HEK293 (cell line): ENCODE results near the gene ITGA2B.

Experiments used
- CTCF ChIA-PET: fragments of 350-600 bp; formaldehyde crosslinking; extraction: SDS; loops from one replicate; lab custom pipeline; 2021; ENCODE audit warnings: antibody characterized with exemption; lab: Yijun Ruan, JAX
- POLR2A ChIA-PET: fragments of 300-600 bp; formaldehyde crosslinking; extraction: SDS; loops from one replicate; lab custom pipeline; 2020; ENCODE audit warnings: antibody characterized with exemption, inconsistent platforms; lab: Yijun Ruan, JAX
- H3K27ac ChIP-seq: fragments of 200-500 bp; sonication (Bioruptor generic); 2 replicates; pipeline ENCODE4 v1.5.1; 2014; ENCODE audit warnings: low read depth, low read length, control low read depth, inconsistent platforms; ENCODE audit errors: extremely low read depth
- H3K36me3 ChIP-seq, 2 experiments: fragments of 200-500 bp in 1 of 2; sonication (Bioruptor generic) in 1 of 2; 1 replicate in 1 of 2; 2 replicates in 1 of 2; pipeline ENCODE4 v1.5.1; 2014 to 2017; ENCODE audit warnings: inconsistent platforms in 2 of 2, low read length in 2 of 2; ENCODE audit not compliant: control insufficient read depth in 2 of 2, insufficient read depth in 1 of 2
- H3K4me1 ChIP-seq: fragments of 200-500 bp; sonication (Bioruptor generic); 2 replicates; pipeline ENCODE4 v1.5.1; 2014; ENCODE audit warnings: mild to moderate bottlenecking, low read length, inconsistent platforms; ENCODE audit not compliant: control insufficient read depth, insufficient read depth
- H3K4me3 ChIP-seq: 2 replicates; pipeline ENCODE4 v1.5.1; 2011; ENCODE audit warnings: low read depth, mild to moderate bottlenecking, control low read depth, low read length, moderate library complexity
- H3K9me3 ChIP-seq: fragments of 200-500 bp; sonication (Bioruptor generic); 2 replicates; pipeline ENCODE4 v1.5.1; 2014; ENCODE audit warnings: low read depth, low read length, inconsistent platforms; ENCODE audit not compliant: control insufficient read depth, insufficient read depth
- MZF1 ChIP-seq: fragments of 450-650 bp; formaldehyde crosslinking; IDR thresholded peaks from 2 replicates; pipeline ENCODE4 v1.5.1; 2017; ENCODE audit warnings: missing biosample characterization, missing genetic modification characterization, borderline replicate concordance
- YY2 ChIP-seq: fragments of 450-650 bp; formaldehyde crosslinking; IDR thresholded peaks from 2 replicates; pipeline ENCODE4 v1.5.1; 2016; ENCODE audit warnings: missing biosample characterization, missing genetic modification characterization
- ZBTB48 ChIP-seq: fragments of 450-650 bp; formaldehyde crosslinking; IDR thresholded peaks from 2 replicates; pipeline ENCODE4 v1.5.1; 2016; ENCODE audit warnings: missing biosample characterization, missing genetic modification characterization
- ZIC2 ChIP-seq: fragments of 450-650 bp; formaldehyde crosslinking; IDR thresholded peaks from 2 replicates; pipeline ENCODE4 v1.5.1; 2016; ENCODE audit warnings: missing biosample characterization, missing genetic modification characterization
- ZNF140 ChIP-seq: fragments of 450-650 bp; formaldehyde crosslinking; IDR thresholded peaks from 2 replicates; pipeline ENCODE4 v1.5.1; 2016; ENCODE audit warnings: missing biosample characterization, missing genetic modification characterization
- ZNF157 ChIP-seq: fragments of 450-650 bp; formaldehyde crosslinking; IDR thresholded peaks from 2 replicates; pipeline ENCODE4 v1.5.1; 2016; ENCODE audit warnings: missing biosample characterization, missing genetic modification characterization
- ZNF19 ChIP-seq: fragments of 450-650 bp; formaldehyde crosslinking; IDR thresholded peaks from 2 replicates; pipeline ENCODE4; 2016; ENCODE audit warnings: missing biosample characterization, missing genetic modification characterization, low read depth
- ZNF214 ChIP-seq: fragments of 450-650 bp; formaldehyde crosslinking; IDR thresholded peaks from 2 replicates; pipeline ENCODE4 v1.5.1; 2017; ENCODE audit warnings: missing biosample characterization, mild to moderate bottlenecking, missing genetic modification characterization, borderline replicate concordance
- ZNF223 ChIP-seq: fragments of 450-650 bp; formaldehyde crosslinking; IDR thresholded peaks from 2 replicates; pipeline ENCODE4 v1.5.1; 2016; ENCODE audit warnings: missing biosample characterization, missing genetic modification characterization
- ZNF341 ChIP-seq: fragments of 450-650 bp; formaldehyde crosslinking; IDR thresholded peaks from 2 replicates; pipeline ENCODE4; 2016; ENCODE audit warnings: low read depth, missing biosample characterization, missing genetic modification characterization
- ZNF391 ChIP-seq: fragments of 450-650 bp; formaldehyde crosslinking; IDR thresholded peaks from 2 replicates; pipeline ENCODE4 v1.5.1; 2016; ENCODE audit warnings: low read depth, missing biosample characterization, missing genetic modification characterization, borderline replicate concordance
- ZNF510 ChIP-seq: fragments of 450-650 bp; formaldehyde crosslinking; IDR thresholded peaks from 2 replicates; pipeline ENCODE4 v1.5.1; 2018; ENCODE audit warnings: mild to moderate bottlenecking, missing genetic modification characterization, missing biosample characterization; ENCODE audit not compliant: insufficient replicate concordance
- ZNF791 ChIP-seq: fragments of 450-650 bp; formaldehyde crosslinking; IDR thresholded peaks from 2 replicates; pipeline ENCODE4 v1.5.1; 2016; ENCODE audit warnings: missing biosample characterization, missing genetic modification characterization
- TF ChIP-seq, protein P1 (sequence below): fragments of 450-650 bp; formaldehyde crosslinking; IDR thresholded peaks from 2 replicates; pipeline ENCODE4 v1.5.1; 2016; ENCODE audit warnings: missing biosample characterization, missing genetic modification characterization
- TF ChIP-seq, protein P2 (sequence below): fragments of 450-650 bp; formaldehyde crosslinking; IDR thresholded peaks from 2 replicates; pipeline ENCODE4 v1.5.1; 2016; ENCODE audit warnings: missing biosample characterization, missing genetic modification characterization, low read depth
- TF ChIP-seq, protein P3 (sequence below): fragments of 450-650 bp; formaldehyde crosslinking; IDR thresholded peaks from 2 replicates; pipeline ENCODE4 v1.5.1; 2016; ENCODE audit warnings: missing biosample characterization, missing genetic modification characterization
- TF ChIP-seq, protein P4 (sequence below): fragments of 450-650 bp; formaldehyde crosslinking; IDR thresholded peaks from 2 replicates; pipeline ENCODE4 v1.5.1; 2016; ENCODE audit warnings: missing biosample characterization, missing genetic modification characterization
- TF ChIP-seq, protein P5 (sequence below): fragments of 450-650 bp; formaldehyde crosslinking; IDR thresholded peaks from 2 replicates; pipeline ENCODE4 v1.5.1; 2017; ENCODE audit warnings: missing biosample characterization, missing genetic modification characterization
- TF ChIP-seq, protein P6 (sequence below): fragments of 450-650 bp; formaldehyde crosslinking; IDR thresholded peaks from 2 replicates; pipeline ENCODE4 v1.5.0; 2017; ENCODE audit warnings: missing biosample characterization, missing genetic modification characterization, borderline replicate concordance

The ITGA2B gene

DNA sequence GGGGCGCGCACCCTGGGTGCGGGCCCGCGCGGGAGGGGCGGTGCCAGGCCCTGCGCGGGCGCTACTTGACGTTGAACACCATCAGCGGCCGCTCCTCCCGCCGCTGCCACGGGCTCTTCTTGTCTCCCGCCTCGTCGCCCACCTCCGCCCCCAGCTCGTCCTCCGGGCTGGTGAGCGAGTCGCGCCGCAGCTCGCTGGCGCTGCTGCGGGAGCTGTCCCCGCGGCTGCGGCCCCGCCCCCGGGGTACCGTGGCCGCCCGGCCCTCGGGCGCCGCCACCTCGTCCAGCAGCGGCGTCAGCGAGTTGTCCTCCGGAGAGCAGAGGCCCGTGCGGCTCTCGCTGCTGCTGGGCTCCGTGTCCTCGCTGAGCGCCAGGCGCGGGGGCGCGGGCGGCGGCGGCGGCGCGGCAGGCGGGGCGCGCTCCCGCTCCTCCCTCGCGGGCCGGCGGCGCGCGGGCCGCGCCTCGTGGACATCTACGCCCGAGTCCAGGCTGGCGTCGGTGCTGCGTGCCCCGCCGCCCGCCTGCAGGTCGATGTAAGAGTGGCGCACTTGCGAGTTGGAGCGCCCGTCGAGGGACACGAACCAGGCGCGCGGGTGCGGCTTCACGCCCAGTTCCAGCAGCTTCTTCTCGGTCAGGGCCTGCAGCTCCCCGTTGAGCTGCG is 35.6 kb downstream of the ITGA2B start (continued):
- TF ChIP-seq, protein P1, sequence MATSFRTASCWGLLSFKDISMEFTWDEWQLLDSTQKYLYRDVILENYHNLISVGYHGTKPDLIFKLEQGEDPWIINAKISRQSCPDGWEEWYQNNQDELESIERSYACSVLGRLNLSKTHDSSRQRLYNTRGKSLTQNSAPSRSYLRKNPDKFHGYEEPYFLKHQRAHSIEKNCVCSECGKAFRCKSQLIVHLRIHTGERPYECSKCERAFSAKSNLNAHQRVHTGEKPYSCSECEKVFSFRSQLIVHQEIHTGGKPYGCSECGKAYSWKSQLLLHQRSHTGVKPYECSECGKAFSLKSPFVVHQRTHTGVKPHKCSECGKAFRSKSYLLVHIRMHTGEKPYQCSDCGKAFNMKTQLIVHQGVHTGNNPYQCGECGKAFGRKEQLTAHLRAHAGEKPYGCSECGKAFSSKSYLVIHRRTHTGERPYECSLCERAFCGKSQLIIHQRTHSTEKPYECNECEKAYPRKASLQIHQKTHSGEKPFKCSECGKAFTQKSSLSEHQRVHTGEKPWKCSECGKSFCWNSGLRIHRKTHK (tag by site-specific recombination): no peak
- no peak for TF ChIP-seq ZNF791
- no peak for TF ChIP-seq ZNF140 (tag by site-specific recombination)

DNA sequence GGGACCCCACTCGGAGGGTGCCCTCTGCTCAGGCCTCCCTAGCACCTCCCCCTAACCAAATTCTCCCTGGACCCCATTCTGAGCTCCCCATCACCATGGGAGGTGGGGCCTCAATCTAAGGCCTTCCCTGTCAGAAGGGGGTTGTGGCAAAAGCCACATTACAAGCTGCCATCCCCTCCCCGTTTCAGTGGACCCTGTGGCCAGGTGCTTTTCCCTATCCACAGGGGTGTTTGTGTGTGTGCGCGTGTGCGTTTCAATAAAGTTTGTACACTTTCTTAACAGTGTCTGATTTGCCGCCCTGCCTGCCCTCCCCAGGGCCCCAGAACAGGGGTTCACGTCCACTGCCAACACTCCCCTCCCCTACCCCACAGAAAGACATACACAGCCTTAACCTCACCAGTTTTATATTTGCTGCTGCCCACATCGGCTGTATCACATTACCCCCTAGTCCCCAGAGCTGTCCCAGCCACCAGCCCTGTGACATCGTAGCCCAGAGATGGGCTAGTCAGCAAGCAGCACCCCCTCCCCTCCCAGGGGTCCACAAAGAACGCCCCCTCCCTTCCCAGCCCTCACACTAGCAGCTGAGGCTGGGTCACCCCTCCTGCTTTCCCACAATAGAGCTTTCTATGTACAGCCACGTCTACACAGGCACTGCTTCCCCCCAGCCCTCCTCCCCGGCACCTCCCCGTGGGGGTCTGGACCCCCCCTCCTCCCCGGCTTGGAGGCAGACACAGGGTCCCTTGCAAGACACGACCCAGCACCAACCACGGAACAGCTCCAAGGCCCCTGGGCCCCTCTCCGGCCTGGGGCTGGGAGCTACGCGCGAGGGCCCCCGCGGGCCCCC is 36.4 kb downstream of the ITGA2B start:
- Histone ChIP-seq H3K4me1 (no peaks in the 10 kb centered on the region), H3K4me3 (no peak overlapping the region), H3K27ac (no peak overlapping the region), H3K9me3 (no peaks in the 10 kb centered on the region), H3K36me3 (peaks cover 0 to 59% of the 10 kb centered on the region in 2 experiments; a peak in 2 of 3 replicates)
- POLR2A ChIA-PET: interaction anchor here (0.5 to 0.6 kb wide), 2 partner anchors 34 to 434 kb away, joined by 4 to 5 read pairs; no protein-coding TSS in a partner anchor
- CTCF ChIA-PET: interaction anchor here (0.6 to 2.6 kb wide), 4 partner anchors 10 to 150 kb away, joined by 3 to 17 read pairs (median 4); partner anchors contain the start of gene FAM171A2
- TF ChIP-seq ZNF341 (tag by site-specific recombination): peak; percentile 16; the same call in 1 of the 2 replicates
- no peak for TF ChIP-seq MZF1 (tag by site-specific recombination)
- TF ChIP-seq, protein P2, sequence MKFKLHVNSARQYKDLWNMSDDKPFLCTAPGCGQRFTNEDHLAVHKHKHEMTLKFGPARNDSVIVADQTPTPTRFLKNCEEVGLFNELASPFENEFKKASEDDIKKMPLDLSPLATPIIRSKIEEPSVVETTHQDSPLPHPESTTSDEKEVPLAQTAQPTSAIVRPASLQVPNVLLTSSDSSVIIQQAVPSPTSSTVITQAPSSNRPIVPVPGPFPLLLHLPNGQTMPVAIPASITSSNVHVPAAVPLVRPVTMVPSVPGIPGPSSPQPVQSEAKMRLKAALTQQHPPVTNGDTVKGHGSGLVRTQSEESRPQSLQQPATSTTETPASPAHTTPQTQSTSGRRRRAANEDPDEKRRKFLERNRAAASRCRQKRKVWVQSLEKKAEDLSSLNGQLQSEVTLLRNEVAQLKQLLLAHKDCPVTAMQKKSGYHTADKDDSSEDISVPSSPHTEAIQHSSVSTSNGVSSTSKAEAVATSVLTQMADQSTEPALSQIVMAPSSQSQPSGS (tag by site-specific recombination): no peak
- TF ChIP-seq ZNF157 (tag by site-specific recombination): no peak
- TF ChIP-seq ZNF510 (tag by site-specific recombination): no peak
- TF ChIP-seq ZNF214 (tag by site-specific recombination): no peak
- TF ChIP-seq, protein P3, sequence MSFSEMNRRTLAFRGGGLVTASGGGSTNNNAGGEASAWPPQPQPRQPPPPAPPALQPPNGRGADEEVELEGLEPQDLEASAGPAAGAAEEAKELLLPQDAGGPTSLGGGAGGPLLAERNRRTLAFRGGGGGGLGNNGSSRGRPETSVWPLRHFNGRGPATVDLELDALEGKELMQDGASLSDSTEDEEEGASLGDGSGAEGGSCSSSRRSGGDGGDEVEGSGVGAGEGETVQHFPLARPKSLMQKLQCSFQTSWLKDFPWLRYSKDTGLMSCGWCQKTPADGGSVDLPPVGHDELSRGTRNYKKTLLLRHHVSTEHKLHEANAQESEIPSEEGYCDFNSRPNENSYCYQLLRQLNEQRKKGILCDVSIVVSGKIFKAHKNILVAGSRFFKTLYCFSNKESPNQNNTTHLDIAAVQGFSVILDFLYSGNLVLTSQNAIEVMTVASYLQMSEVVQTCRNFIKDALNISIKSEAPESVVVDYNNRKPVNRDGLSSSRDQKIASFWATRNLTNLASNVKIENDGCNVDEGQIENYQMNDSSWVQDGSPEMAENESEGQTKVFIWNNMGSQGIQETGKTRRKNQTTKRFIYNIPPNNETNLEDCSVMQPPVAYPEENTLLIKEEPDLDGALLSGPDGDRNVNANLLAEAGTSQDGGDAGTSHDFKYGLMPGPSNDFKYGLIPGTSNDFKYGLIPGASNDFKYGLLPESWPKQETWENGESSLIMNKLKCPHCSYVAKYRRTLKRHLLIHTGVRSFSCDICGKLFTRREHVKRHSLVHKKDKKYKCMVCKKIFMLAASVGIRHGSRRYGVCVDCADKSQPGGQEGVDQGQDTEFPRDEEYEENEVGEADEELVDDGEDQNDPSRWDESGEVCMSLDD (tag by site-specific recombination): no peak
- no peak for TF ChIP-seq ZNF391 (tag by site-specific recombination)
- TF ChIP-seq, protein P4, sequence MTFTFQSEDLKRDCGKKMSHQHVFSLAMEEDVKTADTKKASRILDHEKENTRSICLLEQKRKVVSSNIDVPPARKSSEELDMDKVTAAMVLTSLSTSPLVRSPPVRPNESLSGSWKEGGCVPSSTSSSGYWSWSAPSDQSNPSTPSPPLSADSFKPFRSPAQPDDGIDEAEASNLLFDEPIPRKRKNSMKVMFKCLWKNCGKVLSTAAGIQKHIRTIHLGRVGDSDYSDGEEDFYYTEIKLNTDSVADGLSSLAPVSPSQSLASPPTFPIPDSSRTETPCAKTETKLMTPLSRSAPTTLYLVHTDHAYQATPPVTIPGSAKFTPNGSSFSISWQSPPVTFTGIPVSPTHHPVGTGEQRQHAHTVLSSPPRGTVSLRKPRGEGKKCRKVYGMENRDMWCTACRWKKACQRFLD (tag by site-specific recombination): no peak
- no peak for TF ChIP-seq ZNF19 (tag by site-specific recombination)
- no peak for TF ChIP-seq YY2 (tag by site-specific recombination)
- no peak for TF ChIP-seq ZBTB48
- TF ChIP-seq, protein P5, sequence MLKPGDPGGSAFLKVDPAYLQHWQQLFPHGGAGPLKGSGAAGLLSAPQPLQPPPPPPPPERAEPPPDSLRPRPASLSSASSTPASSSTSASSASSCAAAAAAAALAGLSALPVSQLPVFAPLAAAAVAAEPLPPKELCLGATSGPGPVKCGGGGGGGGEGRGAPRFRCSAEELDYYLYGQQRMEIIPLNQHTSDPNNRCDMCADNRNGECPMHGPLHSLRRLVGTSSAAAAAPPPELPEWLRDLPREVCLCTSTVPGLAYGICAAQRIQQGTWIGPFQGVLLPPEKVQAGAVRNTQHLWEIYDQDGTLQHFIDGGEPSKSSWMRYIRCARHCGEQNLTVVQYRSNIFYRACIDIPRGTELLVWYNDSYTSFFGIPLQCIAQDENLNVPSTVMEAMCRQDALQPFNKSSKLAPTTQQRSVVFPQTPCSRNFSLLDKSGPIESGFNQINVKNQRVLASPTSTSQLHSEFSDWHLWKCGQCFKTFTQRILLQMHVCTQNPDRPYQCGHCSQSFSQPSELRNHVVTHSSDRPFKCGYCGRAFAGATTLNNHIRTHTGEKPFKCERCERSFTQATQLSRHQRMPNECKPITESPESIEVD (tag by site-specific recombination): no peak
- TF ChIP-seq ZIC2 (tag by site-specific recombination): no peak
- TF ChIP-seq, protein P6, sequence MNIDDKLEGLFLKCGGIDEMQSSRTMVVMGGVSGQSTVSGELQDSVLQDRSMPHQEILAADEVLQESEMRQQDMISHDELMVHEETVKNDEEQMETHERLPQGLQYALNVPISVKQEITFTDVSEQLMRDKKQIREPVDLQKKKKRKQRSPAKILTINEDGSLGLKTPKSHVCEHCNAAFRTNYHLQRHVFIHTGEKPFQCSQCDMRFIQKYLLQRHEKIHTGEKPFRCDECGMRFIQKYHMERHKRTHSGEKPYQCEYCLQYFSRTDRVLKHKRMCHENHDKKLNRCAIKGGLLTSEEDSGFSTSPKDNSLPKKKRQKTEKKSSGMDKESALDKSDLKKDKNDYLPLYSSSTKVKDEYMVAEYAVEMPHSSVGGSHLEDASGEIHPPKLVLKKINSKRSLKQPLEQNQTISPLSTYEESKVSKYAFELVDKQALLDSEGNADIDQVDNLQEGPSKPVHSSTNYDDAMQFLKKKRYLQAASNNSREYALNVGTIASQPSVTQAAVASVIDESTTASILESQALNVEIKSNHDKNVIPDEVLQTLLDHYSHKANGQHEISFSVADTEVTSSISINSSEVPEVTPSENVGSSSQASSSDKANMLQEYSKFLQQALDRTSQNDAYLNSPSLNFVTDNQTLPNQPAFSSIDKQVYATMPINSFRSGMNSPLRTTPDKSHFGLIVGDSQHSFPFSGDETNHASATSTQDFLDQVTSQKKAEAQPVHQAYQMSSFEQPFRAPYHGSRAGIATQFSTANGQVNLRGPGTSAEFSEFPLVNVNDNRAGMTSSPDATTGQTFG (tag by site-specific recombination): no peak
- TF ChIP-seq ZNF223 (tag by site-specific recombination): no peak
